Measurements from ENCODE around the gene TCAP.

GRCh38 chr17:39667262-39667944 is 2.3 kb downstream of the TCAP start:
- no peak for TF ChIP-seq CTCF (IDR thresholded peaks at IDR 0.05; ENCODE audit: insufficient read depth, low read depth, low read length)
- peak; percentile 43 for TF ChIP-seq EZH2 (IDR thresholded peaks at IDR 0.05; ENCODE audit: insufficient read depth, low read length)

Data from astrocyte (in vitro differentiated cells and primary cell).